Measurements from ENCODE around the gene ING2.
"Not testable (repeated sequence)": the region's sequence is repeated elsewhere in the genome, so short reads cannot be mapped to it uniquely, and the experiment has no call there.

ING2 gene, protein sequence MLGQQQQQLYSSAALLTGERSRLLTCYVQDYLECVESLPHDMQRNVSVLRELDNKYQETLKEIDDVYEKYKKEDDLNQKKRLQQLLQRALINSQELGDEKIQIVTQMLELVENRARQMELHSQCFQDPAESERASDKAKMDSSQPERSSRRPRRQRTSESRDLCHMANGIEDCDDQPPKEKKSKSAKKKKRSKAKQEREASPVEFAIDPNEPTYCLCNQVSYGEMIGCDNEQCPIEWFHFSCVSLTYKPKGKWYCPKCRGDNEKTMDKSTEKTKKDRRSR

DNA sequence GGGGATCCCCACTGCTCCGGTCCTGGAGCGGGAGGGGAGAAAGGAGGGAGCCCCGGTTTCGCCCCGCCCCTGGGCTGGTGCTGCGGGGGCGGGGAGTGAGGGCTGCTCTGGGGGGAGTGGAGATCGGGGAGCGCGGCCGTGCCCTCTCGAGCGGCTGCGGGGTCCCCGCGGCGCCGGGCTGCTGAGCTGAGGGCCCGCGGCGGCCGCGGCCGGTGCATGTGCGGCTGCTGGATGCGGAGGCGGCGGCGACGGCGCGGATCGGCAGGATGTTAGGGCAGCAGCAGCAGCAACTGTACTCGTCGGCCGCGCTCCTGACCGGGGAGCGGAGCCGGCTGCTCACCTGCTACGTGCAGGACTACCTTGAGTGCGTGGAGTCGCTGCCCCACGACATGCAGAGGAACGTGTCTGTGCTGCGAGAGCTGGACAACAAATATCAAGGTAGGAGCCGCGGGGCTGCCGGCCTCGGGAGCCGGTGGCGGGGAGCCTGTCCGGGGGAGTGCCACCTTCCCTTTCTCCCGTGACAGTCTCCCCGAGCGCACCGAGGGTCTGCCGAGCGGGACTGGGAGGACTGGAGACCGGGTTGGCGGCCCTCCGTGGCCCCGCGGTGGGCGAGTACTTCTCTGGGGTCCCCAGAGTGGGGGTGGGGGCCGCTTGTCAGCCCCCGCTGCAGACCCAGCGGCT is at the start of gene ING2:
Gene ING2 (plus strand): TSS at position 129 of the 681 bp plus-strand sequence. CDS start 138 bp downstream, at position 267.
- DNase-seq, result peak; percentile 39

DNA sequence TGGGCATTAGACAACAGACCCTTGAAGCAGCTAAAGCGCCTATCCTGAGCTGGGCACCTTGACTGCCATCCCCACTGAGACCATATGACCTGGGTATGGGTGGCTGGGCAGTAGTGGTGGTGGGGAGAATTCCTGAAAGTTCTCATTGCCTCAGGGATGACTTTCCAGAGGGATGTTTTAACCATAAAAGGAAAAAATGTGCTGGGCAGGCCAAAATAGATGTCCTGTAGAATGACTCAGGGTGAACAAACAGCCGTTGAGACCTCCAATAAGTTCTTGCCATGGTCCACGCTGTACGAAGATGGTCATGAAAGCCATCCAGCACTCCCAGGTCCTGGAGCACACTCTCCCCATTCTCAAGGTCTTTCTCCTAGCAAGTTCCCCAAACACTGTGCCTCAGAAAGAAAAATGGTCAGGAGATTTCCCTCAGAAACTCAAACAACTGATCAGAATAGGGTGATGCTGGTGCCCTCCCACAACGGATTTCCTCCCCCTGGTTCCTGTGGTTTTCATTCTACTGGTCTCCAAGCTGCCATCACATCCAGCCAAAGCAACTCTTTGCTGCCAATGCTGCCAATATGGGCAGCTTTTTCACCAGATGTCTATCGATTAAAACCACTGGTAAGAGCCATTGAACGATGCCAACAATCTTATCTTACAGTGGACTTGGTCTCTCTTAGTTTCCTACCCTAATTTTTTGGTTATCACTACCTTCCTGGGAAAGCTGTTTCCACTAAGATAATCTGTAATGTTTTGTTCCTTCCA is 49.2 kb upstream of the ING2 start:
- DNase-seq, result no peak

DNA sequence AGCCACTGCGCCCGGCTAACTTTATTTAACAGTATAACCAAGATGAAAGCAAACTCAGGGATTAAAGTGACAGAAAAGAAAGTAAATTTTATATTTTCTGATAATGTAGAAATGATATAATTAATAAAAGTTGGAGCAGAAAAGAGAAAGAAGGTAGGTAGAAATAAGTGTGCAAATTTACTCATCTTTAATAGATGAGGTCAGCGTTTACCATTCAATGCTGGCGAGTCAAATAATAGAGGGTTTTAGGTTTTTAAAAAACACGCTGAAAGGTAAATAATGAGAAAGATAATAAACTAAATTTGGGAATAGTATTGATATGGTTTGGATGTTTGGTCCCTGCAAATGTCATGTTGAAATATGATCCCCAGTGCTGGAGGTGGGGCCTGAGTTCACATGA is 46.9 kb upstream of the ING2 start:
- no peak for DNase-seq

DNA sequence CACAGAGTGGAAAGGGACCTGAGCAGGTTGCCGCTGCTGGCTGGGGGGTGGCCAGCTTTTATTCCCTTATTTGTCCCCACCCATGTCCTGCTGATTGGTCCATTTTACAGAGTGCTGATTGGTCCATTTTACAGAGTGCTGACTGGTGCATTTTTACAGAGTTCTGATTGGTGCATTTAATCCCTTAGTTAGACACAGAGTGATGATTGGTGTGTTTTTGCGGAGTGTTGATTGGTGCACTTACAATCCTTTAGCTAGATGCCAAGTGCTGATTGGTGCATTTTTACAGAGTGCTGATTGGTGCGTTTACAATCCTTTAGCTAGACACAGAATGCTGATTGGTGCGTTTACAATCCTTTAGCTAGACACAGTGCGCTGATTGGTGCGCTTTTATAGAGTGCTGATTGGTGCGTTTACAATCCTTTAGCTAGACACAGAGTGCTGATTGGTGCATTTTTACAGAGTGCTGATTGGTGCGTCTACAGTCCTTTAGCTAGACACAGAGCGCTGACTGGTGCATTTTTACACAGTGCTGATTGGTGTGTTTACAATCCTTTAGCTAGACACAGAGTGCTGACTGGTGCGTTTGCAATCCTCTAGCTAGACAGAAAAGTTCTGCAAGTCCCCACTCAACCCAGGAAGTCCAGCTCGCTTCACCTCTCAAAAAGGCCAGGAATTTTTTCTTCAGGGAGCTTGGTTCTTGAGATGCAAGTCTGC is 40.8 kb upstream of the ING2 start:
- not testable (repeated sequence) for DNase-seq

DNA sequence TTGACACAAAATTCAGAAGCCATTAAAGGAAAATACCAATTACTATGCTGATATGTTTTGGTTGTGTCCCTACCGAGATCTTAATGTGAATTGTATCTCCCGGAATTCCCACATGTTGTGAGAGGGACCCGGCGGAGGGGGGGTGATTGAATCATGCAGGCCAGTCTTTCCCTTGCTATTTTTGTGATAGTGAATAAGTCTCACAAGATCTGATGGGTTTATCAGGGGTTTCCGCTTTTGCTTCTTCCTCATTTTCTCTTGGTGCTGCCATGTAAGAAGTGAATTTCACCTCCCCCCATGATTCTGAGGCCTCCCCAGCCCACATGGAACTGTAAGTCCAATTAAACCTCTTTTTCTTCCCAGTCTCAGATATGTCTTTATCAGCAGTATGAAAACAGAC is 39.0 kb upstream of the ING2 start:
- not testable (repeated sequence) for DNase-seq

DNA sequence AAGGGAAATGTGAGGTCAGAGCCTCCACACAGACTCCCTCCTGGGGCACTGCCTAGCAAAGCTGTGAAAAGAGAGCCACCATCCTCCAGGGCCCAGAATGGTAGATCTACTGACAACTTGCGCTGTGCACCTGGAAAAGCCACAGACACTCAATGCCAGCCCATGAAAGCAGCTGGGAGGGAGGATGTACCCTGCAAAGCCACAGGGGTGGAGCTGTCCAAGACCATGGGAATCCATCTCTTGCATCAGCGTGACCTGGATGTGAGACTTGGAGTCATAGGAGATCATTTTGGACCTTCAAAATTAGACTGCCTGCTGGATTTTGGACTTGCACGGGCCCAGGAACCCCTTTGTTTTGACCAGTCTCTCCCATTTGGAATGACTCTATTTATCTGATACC is 37.6 kb upstream of the ING2 start:
- DNase-seq, result no peak

DNA sequence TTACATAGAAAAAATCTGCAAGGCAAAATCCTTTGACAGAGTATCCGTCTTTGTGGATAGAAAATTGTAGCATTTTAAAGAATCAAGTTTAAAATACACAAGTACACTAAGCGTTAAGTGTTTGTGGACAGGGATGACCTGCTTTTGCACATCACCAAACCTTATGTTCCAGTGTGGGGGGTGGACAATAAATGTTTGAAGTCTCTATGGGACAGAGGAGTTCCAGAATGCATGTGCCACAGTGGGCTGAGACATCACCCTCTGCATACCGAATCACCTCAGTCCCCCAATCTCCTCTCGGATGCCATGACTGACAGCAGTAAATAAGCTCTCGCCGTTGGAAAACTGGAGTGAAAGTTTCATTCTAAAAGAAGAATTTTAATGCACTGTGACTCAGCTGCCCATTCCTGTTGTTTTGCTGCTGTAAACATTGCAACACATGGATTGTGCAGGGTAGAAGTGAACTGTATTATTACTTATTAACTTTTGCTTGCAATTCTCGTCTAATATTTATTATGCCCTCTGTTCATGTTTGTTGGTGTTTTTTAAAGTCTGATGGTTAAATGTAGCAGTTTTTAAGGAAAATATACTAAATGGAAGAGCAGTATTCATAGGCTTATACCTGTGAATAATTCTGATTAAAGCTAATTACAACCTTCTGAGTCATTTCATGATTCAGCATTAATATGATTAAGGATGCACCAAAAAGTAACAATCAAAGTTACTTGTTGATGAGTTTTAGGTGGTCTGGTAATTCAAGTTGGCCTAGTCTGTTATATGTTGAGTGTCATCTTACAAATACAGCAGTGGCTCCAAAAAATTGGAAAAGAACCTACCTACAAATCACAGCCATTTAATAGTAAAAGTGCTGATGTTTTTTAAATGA is 36.4 kb upstream of the ING2 start:
- DNase-seq, result no peak

DNA sequence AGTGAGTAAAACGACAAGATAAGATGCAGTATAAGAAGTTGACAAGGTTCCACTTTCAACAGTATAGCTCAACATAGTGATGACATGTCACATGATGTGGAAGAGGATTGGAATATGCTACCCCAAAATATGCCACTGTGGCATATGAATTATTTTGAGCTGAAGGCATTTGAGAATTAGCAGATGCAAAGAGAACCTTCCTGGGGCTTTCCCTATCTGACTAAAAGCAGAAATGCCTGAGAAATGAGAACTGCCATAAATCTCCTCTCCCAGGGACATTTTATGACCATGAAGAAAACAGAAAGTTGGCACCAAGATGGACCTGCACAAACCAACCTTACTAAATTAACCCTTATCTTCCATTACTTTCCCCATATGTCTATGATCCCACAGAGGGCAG is 35.6 kb upstream of the ING2 start:
- DNase-seq, result no peak

DNA sequence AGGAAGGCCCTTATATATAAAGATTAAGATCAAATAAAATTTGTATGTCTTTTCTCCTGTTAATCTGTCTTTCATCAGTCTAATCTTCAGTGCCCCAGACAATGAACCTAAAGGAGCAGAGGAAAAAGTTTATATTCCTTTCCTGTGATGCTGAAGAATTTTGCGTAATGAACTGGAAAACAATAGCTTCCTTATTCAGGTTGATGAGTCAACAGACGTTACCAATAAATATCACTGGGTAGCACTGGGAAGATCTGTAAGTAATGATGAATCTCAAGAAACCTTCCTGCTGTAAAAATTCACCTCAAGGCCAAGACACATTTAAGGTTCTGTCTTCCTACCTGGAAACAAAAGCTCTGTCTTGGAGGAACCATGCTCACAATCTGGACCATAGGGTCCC is 34.9 kb upstream of the ING2 start:
- no peak for DNase-seq

DNA sequence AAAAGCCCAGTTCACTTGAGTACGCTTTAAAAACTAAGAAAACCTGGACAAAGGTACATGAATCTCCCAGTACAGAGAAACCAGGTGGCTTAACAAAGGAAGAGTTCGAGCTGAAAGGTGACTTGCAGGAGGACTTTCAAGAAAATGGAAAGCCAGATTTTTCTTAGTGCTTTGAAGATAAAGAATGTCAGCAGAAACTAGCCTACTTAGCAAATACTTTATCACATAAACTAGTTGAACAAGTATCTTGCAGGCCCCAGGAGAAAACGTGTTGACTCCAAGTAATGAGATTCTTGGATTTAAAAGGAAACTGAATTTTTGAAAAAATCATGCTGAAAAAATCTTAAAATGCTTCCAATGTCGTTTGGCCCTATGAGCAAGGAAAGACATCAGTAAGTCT is 34.0 kb upstream of the ING2 start:
- DNase-seq, result no peak

DNA sequence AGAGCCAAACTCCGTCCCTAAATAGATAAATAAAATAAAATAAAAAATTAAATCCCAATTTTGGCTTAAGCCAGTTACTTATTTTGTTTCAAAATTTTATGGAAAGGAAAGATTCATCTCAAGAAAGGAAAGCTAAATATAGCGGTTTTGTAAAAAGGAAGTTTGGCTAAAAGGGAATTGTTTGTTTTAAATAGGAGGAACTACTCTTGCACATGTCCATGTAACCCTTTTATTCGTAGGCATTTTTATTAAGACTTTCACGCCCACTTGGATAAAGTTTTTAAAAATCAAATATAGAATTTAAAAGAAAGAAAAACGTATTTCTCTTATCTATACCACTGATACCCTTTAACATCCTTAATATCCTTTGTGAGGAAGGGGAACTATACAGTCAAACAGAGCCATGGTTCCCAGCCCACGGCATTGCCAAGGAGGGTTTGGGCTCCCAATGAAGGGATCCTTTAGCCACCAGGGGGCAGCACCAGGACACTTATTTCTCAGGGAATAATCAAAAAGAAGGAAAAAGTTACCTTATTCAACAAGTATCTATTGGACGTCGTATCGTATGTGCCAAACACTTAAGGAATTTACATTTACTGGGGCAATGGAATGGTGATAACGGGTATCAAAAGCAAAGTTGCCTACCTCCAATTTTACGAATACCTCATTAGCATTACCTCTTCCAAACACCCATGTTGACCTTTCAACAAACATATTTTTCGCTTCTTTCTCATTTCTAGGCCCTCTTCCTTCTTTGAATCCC is 32.7 kb upstream of the ING2 start:
- peak; percentile 36 for DNase-seq

DNA sequence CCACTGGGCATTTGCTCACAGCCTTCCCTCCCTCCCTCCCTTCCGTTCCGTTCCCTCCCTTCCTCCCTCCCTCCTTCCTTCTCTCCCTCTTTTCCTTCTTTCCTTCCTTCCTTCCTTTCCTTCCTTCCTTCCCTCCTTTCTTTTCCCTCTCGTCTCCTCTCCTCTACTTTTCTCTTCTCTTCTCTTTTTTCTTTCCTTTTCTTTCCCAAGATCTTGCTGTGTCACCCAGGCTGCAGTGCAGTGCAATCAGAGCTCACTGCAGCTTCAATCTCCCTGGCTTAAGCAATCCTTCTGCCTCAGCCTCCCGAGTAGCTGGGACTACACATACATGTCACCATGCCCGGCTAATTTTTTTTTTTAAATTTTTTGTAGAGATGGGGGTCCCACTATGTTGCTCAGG is 26.7 kb upstream of the ING2 start:
- no peak for DNase-seq

DNA sequence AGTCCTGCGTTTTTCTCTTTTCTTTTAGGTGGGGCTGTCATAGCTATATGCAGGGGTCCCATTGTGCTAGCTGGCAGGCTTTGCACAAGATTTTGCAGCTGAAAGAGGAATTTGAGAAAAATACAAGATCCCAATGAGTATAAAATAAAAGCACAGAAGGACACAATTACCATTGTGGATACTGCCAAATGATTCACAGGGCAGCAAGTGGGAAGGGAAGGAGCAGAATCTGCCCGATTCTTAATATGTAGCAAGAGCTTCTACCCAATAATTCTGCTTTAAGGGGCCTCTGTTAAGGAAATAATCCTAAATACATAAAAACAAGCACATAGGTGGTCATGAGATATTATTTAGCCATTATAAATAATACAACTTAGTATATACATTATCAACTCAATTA is 25.9 kb upstream of the ING2 start:
- DNase-seq, result no peak

DNA sequence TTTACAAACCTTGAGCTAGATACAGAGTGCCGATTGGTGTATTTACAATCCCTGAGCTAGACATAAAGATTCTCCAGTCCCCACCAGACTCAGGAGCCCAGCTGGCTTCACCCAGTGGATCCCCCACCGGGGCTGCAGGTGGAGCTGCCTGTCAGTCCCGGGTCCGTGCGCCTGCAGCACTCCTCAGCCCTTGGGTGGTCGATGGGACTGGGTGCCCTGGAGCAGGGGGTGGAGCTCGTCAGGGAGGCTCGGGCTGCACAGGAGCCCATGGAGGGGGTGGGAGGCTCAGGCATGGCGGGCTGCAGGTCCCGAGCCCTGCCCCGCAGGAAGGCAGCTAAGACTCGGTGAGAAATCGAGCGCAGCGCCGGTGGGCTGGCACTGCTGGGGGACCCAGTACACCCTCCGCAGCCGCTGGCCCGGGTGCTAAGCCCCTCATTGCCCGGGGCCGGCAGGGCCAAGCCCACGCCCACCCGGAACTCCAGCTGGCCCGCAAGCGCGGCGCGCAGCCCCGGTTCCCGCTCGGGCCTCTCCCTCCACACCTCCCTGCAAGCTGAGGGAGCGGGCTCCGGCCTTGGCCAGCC is 22.3 kb upstream of the ING2 start:
- not testable (repeated sequence) for DNase-seq

DNA sequence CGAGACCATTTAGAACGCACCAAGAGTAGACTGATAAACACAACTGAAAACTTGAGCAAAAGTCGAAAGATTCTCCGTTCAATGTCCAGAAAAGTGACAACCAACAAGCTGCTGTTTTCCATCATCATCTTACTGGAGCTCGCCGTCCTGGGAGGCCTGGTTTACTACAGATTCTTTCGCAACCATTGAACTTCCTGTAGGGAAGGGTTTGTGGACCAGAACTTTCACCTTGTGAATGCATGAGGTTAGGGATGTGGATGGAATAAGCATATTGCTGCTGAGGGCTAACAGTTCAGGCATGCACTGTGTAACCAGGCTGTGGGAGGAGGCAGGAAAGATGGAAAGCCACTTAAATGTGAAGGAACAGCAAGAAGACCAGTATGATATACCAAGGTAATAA is 20.9 kb upstream of the ING2 start:
- no peak for DNase-seq

DNA sequence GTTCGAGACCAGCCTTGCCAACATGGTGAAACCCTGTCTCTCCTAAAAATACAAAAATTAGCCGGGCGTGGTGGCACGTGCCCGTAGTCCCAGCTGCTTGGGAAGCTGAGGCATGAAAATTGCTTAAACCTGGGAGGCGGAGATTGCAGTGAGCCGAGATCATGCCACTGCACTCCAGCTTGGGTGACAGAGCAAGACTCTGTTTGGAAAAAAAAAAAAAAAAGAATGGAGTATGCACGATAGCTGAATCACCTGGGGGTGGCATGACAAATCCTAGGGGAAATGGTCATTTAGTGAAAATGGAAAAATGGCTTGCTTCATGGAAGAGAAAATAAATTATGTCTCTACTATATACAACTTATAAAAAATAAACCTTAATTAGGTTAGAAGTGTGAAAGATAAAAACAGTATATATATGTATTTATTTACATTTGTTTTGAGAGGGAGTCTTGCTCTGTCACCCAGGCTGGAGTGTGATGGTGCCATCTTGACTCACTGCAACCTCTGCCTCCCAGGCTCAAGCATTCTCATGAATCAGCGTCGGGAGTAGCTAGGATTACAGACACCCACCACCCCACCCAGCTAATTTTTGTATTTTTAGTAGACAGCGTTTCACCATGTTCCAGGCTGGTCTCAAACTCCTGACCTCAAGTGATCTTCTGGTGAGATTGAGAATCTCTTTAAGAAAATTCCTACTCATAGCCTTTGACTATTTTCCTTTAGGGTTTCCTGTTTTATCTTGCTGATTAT is 19.3 kb upstream of the ING2 start:
- no peak for DNase-seq

DNA sequence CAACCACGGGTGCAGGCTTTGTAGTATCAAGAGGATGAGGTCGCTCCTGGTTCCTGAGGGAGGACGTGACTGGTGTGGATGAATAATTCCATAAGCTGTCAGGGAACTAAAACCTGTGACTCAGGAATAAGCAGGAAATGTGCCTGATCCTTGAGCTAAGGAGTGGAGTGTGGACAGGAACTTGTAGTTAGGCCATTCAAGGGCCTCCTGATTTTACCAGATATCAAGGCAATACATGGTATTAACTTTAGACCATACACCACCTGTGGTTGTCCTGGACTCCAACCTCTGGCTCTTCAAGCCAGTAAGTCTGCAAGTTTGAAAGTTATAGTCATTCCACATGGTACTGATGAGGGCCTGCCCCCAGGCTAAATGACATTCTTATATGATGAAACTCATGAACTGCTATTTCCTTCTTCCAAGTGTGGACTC is 12.1 kb upstream of the ING2 start:
- DNase-seq, result no peak

DNA sequence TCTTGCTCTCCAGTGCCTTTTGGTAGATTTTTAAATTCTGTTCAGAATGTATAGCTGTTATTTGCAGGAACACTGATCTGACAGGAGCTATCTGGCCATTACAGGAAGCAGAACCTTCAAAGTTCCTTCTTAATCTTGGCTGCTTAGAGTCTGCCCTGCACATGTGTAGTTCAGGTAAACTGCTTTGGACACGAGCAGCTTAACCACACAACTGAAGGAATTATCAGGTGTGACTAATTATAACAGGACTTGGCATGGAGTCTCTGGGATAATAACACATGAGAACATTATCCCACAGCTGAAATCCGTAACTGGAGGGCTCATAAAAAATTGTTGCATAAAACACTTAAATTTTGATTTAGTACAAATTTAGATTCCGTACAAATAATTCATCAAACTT is 11.6 kb upstream of the ING2 start:
- DNase-seq, result no peak

DNA sequence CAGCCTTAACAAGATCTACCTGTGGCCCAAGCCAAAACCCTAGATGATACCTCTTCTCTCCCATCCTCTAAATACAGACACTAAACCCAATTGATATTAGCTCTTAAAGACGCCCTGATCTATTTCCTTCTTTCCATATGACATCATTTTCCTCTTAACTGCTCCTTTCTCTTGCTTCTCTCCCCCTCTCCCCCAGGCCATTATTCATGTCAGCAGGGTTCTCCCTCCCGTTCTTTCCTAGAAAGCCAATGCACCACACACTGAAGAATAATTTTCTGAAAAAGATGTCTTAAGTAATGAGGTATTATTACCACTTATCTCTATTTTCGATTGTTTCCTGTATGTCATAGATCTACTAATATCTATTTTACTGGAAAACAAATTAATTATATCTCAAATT is 9.7 kb upstream of the ING2 start:
- no peak for DNase-seq

DNA sequence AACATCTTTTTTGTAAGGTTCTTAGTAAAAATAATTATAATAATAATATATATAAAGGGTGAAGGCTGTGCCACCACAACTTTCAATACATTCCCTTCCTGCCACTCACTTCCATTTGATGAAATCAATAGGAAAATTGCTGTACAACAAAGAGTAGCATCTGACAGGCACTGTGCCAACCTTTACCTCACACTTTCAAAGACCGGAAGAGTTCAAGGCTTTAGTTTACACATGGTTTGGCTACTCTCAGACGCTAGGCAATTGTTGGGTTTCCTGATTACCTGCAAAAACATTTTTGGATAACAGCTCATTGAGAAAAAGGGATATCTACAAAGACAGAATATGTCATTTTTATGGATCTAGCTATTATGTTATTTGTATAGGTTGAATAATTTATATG is 5.5 kb upstream of the ING2 start:
- DNase-seq, result peak; percentile 49
